Colonic mucosa (tissue), 4 donors: ENCODE data around the gene EFNA2. TPM values are rescaled to one million over a fixed set of nuclear protein-coding genes. Genes with fewer than 3 reads are reported as not detected.

Source experiments
- DNase-seq: peaks from one replicate; pipeline ENCODE4 v3.0.0-alpha.2; 2020
- H3K27ac ChIP-seq: fragments of 200-600 bp; one replicate; pipeline ENCODE4 v1.8.0; 2021
- H3K27me3 ChIP-seq: fragments of 200-600 bp; one replicate; pipeline ENCODE4 v1.8.0; 2021
- H3K36me3 ChIP-seq: fragments of 200-600 bp; one replicate; pipeline ENCODE4 v1.8.0; 2021
- H3K4me1 ChIP-seq: fragments of 200-600 bp; one replicate; pipeline ENCODE4 v1.8.0; 2021; ENCODE audit warnings: mild to moderate bottlenecking
- H3K4me3 ChIP-seq: fragments of 200-600 bp; one replicate; pipeline ENCODE4 v1.8.0; 2021
- H3K9ac ChIP-seq, 2 donors: one replicate each; pipeline ENCODE4 v1.7.0; 2013; ENCODE audit warnings: control low read depth in 2 of 2, low read depth in 2 of 2, low read length in 2 of 2
- H3K9me3 ChIP-seq: fragments of 200-600 bp; one replicate; pipeline ENCODE4 v1.8.0; 2021
- intact Hi-C: fragments of 100-400 bp; cut with DNase I; formaldehyde crosslinking; loops from one replicate; pipeline ENCODE4 v1.14.1; 2022
- total RNA-seq, 2 donors: library from RNA; stranded (reverse); fragmentation: NEBNext Ultra II Directional in 1 of 2; extraction: Animal tissue kit (Norgen Biotek cat#: 25700) in 1 of 2; gene quantifications; one replicate each; pipeline ENCODE4 v1.2.1, GENCODE V29; 2021
- TF ChIP-seq, protein P1 (sequence below): fragments of 200-600 bp; IDR thresholded peaks from one replicate; pipeline ENCODE4 v1.8.0; 2022; ENCODE audit warnings: antibody characterized with exemption, mild to moderate bottlenecking
- donor health status: healthy.
- donor health status: DM: no; HTN: no; CAD: no.
- donor health status: DM: no; HTN: no; CAD: no.

The EFNA2 gene
- total RNA-seq, 2 donors from 2014 or later = 72.8 to 86.1 TPM

- Histone ChIP-seq H3K9me3 (no peaks in the 10 kb centered on the region), H3K27me3 (no peaks in the 10 kb centered on the region), H3K4me3 (peak overlapping the region; percentile 12), H3K27ac (peak overlapping the region; percentile 91), H3K9ac (peak overlapping the region; percentile 84 to 100), H3K4me1 (peaks cover 35% of the 10 kb centered on the region), H3K36me3 (peaks cover 30% of the 10 kb centered on the region)
- intact Hi-C loops = no loop called here
- TF ChIP-seq, protein P1, sequence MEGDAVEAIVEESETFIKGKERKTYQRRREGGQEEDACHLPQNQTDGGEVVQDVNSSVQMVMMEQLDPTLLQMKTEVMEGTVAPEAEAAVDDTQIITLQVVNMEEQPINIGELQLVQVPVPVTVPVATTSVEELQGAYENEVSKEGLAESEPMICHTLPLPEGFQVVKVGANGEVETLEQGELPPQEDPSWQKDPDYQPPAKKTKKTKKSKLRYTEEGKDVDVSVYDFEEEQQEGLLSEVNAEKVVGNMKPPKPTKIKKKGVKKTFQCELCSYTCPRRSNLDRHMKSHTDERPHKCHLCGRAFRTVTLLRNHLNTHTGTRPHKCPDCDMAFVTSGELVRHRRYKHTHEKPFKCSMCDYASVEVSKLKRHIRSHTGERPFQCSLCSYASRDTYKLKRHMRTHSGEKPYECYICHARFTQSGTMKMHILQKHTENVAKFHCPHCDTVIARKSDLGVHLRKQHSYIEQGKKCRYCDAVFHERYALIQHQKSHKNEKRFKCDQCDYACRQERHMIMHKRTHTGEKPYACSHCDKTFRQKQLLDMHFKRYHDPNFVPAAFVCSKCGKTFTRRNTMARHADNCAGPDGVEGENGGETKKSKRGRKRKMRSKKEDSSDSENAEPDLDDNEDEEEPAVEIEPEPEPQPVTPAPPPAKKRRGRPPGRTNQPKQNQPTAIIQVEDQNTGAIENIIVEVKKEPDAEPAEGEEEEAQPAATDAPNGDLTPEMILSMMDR = no peak
- no peak for DNase-seq
Measured at GRCh38 chr19:1258707-1259205, 26.9 kb upstream of the EFNA2 start.

DNA sequence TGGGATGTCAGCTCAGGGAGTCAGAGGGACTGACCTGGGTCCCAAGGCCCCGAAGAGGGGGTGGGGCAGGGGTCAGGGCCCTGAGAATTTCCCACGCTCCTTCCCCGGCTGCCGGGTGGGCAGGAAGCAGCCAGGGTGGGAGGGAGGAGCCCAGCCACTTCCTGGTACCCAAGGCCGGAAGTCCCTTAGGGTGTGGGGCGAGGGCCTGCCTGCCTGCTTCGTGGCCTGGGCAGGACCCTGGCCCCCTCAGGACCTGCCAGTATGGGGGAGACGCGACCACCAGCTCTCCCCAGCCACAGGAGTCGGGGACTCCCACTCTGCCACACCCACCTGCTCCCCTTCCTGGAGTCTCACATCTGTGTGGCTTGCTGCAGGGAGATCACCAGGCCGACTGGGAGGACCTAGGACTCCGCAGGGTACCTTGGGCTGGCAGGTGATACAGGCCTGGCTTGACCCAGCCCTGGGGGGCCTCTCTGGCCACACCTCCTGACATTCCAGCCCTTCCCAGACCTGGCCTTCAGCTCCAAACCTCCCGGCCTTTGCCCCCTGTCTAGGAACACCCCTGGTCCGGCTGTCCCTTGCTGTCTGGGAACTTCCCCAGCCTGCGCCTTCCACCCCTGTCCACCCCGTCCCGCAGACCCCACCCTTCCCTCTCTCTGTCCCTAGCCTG is 26.3 kb upstream of the EFNA2 start:
- Histone ChIP-seq H3K27ac (peak overlapping the region; percentile 91), H3K9me3 (no peaks in the 10 kb centered on the region), H3K4me3 (peak overlapping the region; percentile 54), H3K9ac (peak overlapping the region; percentile 84 to 100), H3K27me3 (no peaks in the 10 kb centered on the region), H3K4me1 (peaks cover 31% of the 10 kb centered on the region), H3K36me3 (peaks cover 24% of the 10 kb centered on the region)
- DNase-seq = peak; percentile 86
- TF ChIP-seq, protein P1 = no peak
- intact Hi-C loops = no loop called here

GRCh38 chr19:1259876-1260748 is 25.6 kb upstream of the EFNA2 start:
- Histone ChIP-seq H3K9ac (peak overlapping the region; percentile 84 to 100), H3K27ac (peak overlapping the region; percentile 91), H3K27me3 (no peaks in the 10 kb centered on the region), H3K4me1 (peaks cover 25% of the 10 kb centered on the region), H3K9me3 (no peaks in the 10 kb centered on the region), H3K4me3 (peak overlapping the region; percentile 54), H3K36me3 (peaks cover 17% of the 10 kb centered on the region)
- DNase-seq = peak; percentile 62
- intact Hi-C loops = no loop called here
- TF ChIP-seq, protein P1 = no peak

- intact Hi-C loops = no loop called here
- H3K27ac ChIP-seq = peak overlapping the region; percentile 91
- H3K9me3 ChIP-seq = no peaks in the 10 kb centered on the region
- peak; percentile 97 for DNase-seq
- H3K27me3 ChIP-seq = no peaks in the 10 kb centered on the region
- peak overlapping the region; percentile 98 to 100 for H3K9ac ChIP-seq
- H3K4me3 ChIP-seq = peak overlapping the region; percentile 54
- TF ChIP-seq, protein P1 = no peak
- H3K36me3 ChIP-seq = peaks cover 8% of the 10 kb centered on the region
- peaks cover 26% of the 10 kb centered on the region for H3K4me1 ChIP-seq
Measured at GRCh38 chr19:1260749-1261537, 24.7 kb upstream of the EFNA2 start.

DNA sequence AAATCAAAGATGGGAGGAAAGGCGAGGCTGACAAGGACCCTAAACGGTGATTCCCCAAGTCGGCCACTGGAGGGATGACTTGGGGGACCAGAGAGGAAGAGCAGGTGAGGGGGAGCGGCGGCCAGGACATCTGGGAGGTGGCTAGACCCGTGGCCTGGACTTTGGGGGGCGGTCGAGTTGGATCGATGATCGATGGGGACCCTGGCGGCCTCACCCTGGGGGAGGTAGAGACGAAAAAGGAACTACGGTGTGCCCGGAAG is 24.2 kb upstream of the EFNA2 start:
- Histone ChIP-seq H3K36me3 (peaks cover 7% of the 10 kb centered on the region), H3K27ac (peak overlapping the region; percentile 91), H3K9ac (peak overlapping the region; percentile 98 to 100), H3K4me3 (peak overlapping the region; percentile 54), H3K9me3 (no peaks in the 10 kb centered on the region), H3K27me3 (no peaks in the 10 kb centered on the region), H3K4me1 (peaks cover 29% of the 10 kb centered on the region)
- intact Hi-C loops = no loop called here
- TF ChIP-seq, protein P1 = no peak
- no peak for DNase-seq
